H9 (cell line): ENCODE measurements around the gene LSS. TPM values are rescaled to one million over a fixed set of nuclear protein-coding genes. Genes with fewer than 3 reads are reported as not detected.

Experiments used
- DNase-seq: peaks from one replicate; pipeline ENCODE4 v3.0.0-alpha.2; 2017
- H2AFZ ChIP-seq: one replicate; pipeline ENCODE4 v1.6.1; 2013; ENCODE audit warnings: mild to moderate bottlenecking, low read length, control low read depth, moderate library complexity
- H2AK5ac ChIP-seq: 2 replicates; pipeline ENCODE4 v1.6.1; 2013; ENCODE audit warnings: low read length, control low read depth, mixed read lengths; ENCODE audit not compliant: insufficient read length
- H2BK120ac ChIP-seq: one replicate; pipeline ENCODE4 v1.6.1; 2013; ENCODE audit warnings: low read depth, mild to moderate bottlenecking, low read length, control low read depth, inconsistent platforms; ENCODE audit not compliant: poor library complexity, severe bottlenecking
- H2BK12ac ChIP-seq: 2 replicates; pipeline ENCODE4 v1.6.1; 2013; ENCODE audit warnings: low read length, control low read depth, mixed read lengths, low read depth; ENCODE audit not compliant: insufficient read length
- H2BK15ac ChIP-seq: 2 replicates; pipeline ENCODE4 v1.6.1; 2013; ENCODE audit warnings: low read depth, low read length, control low read depth
- H2BK20ac ChIP-seq: one replicate; pipeline ENCODE4 v1.6.1; 2013; ENCODE audit warnings: low read depth, mild to moderate bottlenecking, low read length, control low read depth, inconsistent platforms; ENCODE audit not compliant: poor library complexity, severe bottlenecking
- H2BK5ac ChIP-seq: 2 replicates; pipeline ENCODE4 v1.6.1; 2013; ENCODE audit warnings: low read length, control low read depth, mixed read lengths; ENCODE audit not compliant: insufficient read length
- H3K14ac ChIP-seq: 2 replicates; pipeline ENCODE4 v1.6.1; 2013; ENCODE audit warnings: low read length, control low read depth; ENCODE audit not compliant: insufficient read depth
- H3K18ac ChIP-seq: 2 replicates; pipeline ENCODE4 v1.6.1; 2013; ENCODE audit warnings: low read depth, mild to moderate bottlenecking, mixed read lengths, low read length, control low read depth; ENCODE audit not compliant: insufficient read length
- H3K23ac ChIP-seq: 2 replicates; pipeline ENCODE4 v1.6.1; 2013; ENCODE audit warnings: low read length, control low read depth, mixed read lengths, low read depth; ENCODE audit not compliant: insufficient read length
- H3K23me2 ChIP-seq: 2 replicates; pipeline ENCODE4 v1.6.1; 2013; ENCODE audit warnings: low read depth, mild to moderate bottlenecking, mixed read lengths, low read length, control low read depth; ENCODE audit not compliant: insufficient read length, poor library complexity, severe bottlenecking
- H3K27ac ChIP-seq: 2 replicates; pipeline ENCODE4 v1.5.1; 2013; ENCODE audit warnings: low read length, control low read depth, mixed read lengths, low read depth; ENCODE audit not compliant: insufficient read length
- H3K27me3 ChIP-seq: 2 replicates; pipeline ENCODE4 v1.6.1; 2013; ENCODE audit warnings: low read length, control low read depth, inconsistent platforms; ENCODE audit not compliant: insufficient read depth
- H3K4ac ChIP-seq: 2 replicates; pipeline ENCODE4 v1.6.1; 2013; ENCODE audit warnings: low read depth, mild to moderate bottlenecking, control low read depth, inconsistent platforms, low read length, moderate library complexity
- H3K4me1 ChIP-seq: 2 replicates; pipeline ENCODE4 v1.6.1; 2013; ENCODE audit warnings: low read length, control low read depth, inconsistent platforms; ENCODE audit not compliant: insufficient read depth
- H3K4me2 ChIP-seq: 2 replicates; pipeline ENCODE4 v1.6.1; 2013; ENCODE audit warnings: low read length, control low read depth, mixed read lengths; ENCODE audit not compliant: insufficient read length, insufficient read depth
- H3K56ac ChIP-seq: 2 replicates; pipeline ENCODE4 v1.6.1; 2013; ENCODE audit warnings: low read depth, mild to moderate bottlenecking, mixed read lengths, low read length, control low read depth; ENCODE audit not compliant: insufficient read length
- H3K79me1 ChIP-seq: 2 replicates; pipeline ENCODE4 v1.6.1; 2013; ENCODE audit warnings: low read depth, mild to moderate bottlenecking, moderate library complexity, low read length, control low read depth, inconsistent platforms; ENCODE audit not compliant: insufficient read depth, poor library complexity, severe bottlenecking
- H3K79me2 ChIP-seq: 2 replicates; pipeline ENCODE4 v1.6.1; 2013; ENCODE audit warnings: low read length, control low read depth, inconsistent platforms; ENCODE audit not compliant: insufficient read depth
- H3K9ac ChIP-seq: 2 replicates; pipeline ENCODE4 v1.6.1; 2013; ENCODE audit warnings: low read length, control low read depth, mixed read lengths; ENCODE audit not compliant: insufficient read length; ENCODE audit errors: extremely low read depth
- H3K9me3 ChIP-seq: one replicate; pipeline ENCODE4 v1.6.1; 2013; ENCODE audit warnings: low read depth, low read length, inconsistent platforms; ENCODE audit not compliant: control insufficient read depth
- H3T11ph ChIP-seq: one replicate; pipeline ENCODE4 v1.6.1; 2013; ENCODE audit warnings: mild to moderate bottlenecking, low read length, control low read depth, inconsistent platforms
- H4K20me1 ChIP-seq: one replicate; pipeline ENCODE4 v1.6.1; 2013; ENCODE audit not compliant: control insufficient read depth, insufficient read length, insufficient read depth
- H4K5ac ChIP-seq: 2 replicates; pipeline ENCODE4 v1.6.1; 2013; ENCODE audit warnings: low read depth, mild to moderate bottlenecking, mixed read lengths, low read length, control low read depth; ENCODE audit not compliant: insufficient read length
- H4K8ac ChIP-seq: replicated peaks from 2 replicates; pipeline ENCODE4 v1.6.1; 2013; ENCODE audit warnings: low read length, control low read depth, mixed read lengths, low read depth; ENCODE audit not compliant: insufficient read length
- H4K91ac ChIP-seq: 2 replicates; pipeline ENCODE4 v1.6.1; 2013; ENCODE audit warnings: low read depth, mild to moderate bottlenecking, moderate library complexity, mixed read lengths, low read length, control low read depth; ENCODE audit not compliant: insufficient read length
- H3K27ac Mint-ChIP-seq, 3 experiments: 2 replicates in 2 of 3; 3 replicates in 1 of 3; pipeline ENCODE4 v1.8.0; 2020 to 2021; ENCODE audit warnings: mixed read lengths in 3 of 3, mild to moderate bottlenecking in 1 of 3, moderate library complexity in 1 of 3
- H3K27me3 Mint-ChIP-seq: 2 replicates; pipeline ENCODE4 v1.8.0; 2021; ENCODE audit warnings: low read depth, mild to moderate bottlenecking, moderate library complexity, mixed read lengths
- H3K36me3 Mint-ChIP-seq, 3 experiments: 2 replicates in 2 of 3; 3 replicates in 1 of 3; pipeline ENCODE4 v1.8.0; 2020 to 2021; ENCODE audit warnings: low read depth in 3 of 3, mixed read lengths in 3 of 3; ENCODE audit not compliant: insufficient read depth in 1 of 3
- H3K4me1 Mint-ChIP-seq, 2 experiments: 2 replicates each; pipeline ENCODE4 v1.8.0; 2020; ENCODE audit warnings: mixed read lengths in 2 of 2
- H3K4me3 Mint-ChIP-seq, 2 experiments: 2 replicates in 1 of 2; 3 replicates in 1 of 2; pipeline ENCODE4 v1.8.0; 2020 to 2021; ENCODE audit warnings: mild to moderate bottlenecking in 2 of 2, mixed read lengths in 2 of 2, moderate library complexity in 1 of 2
- H3K9me3 Mint-ChIP-seq, 2 experiments: 2 replicates in 1 of 2; 3 replicates in 1 of 2; pipeline ENCODE4 v1.8.0; 2020; ENCODE audit warnings: mild to moderate bottlenecking in 2 of 2, mixed read lengths in 2 of 2, moderate library complexity in 1 of 2
- WGBS: extraction: QIAGEN DNeasy Blood & Tissue Kit; methylation state at CpG from one replicate; pipeline ENCODE4 v1.1.7; 2013; ENCODE audit warnings: missing lambda C conversion rate, low lambda C conversion rate, mixed read lengths; ENCODE audit not compliant: insufficient read length; ENCODE audit errors: extremely low coverage; 5-methylcytosine and 5-hydroxymethylcytosine counted together
- total RNA-seq: library from RNA; stranded (reverse); gene quantifications from 2 replicates; pipeline ENCODE4 v1.2.1, GENCODE V29; 2021
- TF ChIP-seq, protein P1 (sequence below): fragments of 200-600 bp; sonication (generic); conservative IDR thresholded peaks from 3 replicates; pipeline ENCODE4 v1.8.0; 2021; ENCODE audit warnings: antibody characterized with exemption, mild to moderate bottlenecking

The LSS gene
- total RNA-seq, 1 experiment from 2014 or later: 69.2 TPM

DNA sequence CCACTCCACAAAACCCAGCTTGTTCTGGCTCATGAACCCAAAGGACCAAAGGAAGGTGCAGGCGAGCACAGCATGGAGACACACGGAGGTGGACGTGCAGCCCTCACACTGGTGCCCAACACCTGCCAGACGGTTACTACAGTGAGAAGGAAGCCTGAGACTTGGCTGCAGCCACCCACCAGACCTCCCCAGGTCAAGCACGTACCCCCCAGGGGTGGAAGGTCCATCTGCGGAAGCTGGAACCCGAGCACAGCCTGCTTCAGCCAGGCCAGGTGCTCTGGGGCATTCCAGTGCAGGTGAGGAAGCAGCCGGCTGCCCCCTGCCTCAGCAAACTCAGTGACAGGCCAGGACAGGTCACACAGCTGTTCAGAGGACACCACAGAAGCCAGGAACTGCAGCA, 16.0 kb upstream of the LSS start:
- Histone ChIP-seq H3K27ac (no peak overlapping the region), H2BK20ac (no peak overlapping the region), H2BK5ac (no peak overlapping the region), H4K20me1 (no peaks in the 10 kb centered on the region), H4K5ac (no peak overlapping the region), H2AFZ (no peak overlapping the region), H3K9me3 (no peaks in the 10 kb centered on the region), H3K4me2 (no peak overlapping the region), H2BK120ac (no peak overlapping the region), H3K23me2 (no peaks in the 10 kb centered on the region), H2BK15ac (no peak overlapping the region), H2BK12ac (no peak overlapping the region), H3K14ac (no peak overlapping the region), H3K4me1 (no peaks in the 10 kb centered on the region), H3T11ph (no peak overlapping the region), H3K4ac (no peak overlapping the region), H3K27me3 (no peaks in the 10 kb centered on the region), H2AK5ac (no peak overlapping the region), H3K9ac (no peak overlapping the region), H4K8ac (no peak overlapping the region), H3K79me2 (no peaks in the 10 kb centered on the region), H3K23ac (no peak overlapping the region), H3K18ac (no peak overlapping the region), H4K91ac (no peak overlapping the region), H3K79me1 (no peaks in the 10 kb centered on the region), H3K56ac (no peak overlapping the region)
- TF ChIP-seq, protein P1, sequence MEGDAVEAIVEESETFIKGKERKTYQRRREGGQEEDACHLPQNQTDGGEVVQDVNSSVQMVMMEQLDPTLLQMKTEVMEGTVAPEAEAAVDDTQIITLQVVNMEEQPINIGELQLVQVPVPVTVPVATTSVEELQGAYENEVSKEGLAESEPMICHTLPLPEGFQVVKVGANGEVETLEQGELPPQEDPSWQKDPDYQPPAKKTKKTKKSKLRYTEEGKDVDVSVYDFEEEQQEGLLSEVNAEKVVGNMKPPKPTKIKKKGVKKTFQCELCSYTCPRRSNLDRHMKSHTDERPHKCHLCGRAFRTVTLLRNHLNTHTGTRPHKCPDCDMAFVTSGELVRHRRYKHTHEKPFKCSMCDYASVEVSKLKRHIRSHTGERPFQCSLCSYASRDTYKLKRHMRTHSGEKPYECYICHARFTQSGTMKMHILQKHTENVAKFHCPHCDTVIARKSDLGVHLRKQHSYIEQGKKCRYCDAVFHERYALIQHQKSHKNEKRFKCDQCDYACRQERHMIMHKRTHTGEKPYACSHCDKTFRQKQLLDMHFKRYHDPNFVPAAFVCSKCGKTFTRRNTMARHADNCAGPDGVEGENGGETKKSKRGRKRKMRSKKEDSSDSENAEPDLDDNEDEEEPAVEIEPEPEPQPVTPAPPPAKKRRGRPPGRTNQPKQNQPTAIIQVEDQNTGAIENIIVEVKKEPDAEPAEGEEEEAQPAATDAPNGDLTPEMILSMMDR: no peak
- no peak for DNase-seq
- Mint-ChIP-seq H3K27me3 (no peaks in the 10 kb centered on the region), H3K27ac (no peak overlapping the region), H3K9me3 (no peaks in the 10 kb centered on the region), H3K4me1 (no peaks in the 10 kb centered on the region; a peak in 1 of 4 replicates), H3K36me3 (peaks cover 52 to 93% (median 83%) of the 10 kb centered on the region in 3 experiments), H3K4me3 (no peak overlapping the region; a peak in 1 of 5 replicates)
- WGBS: no CpG with 5 or more reads among the region's 8 CpGs
